Measurements from ENCODE around the gene PPP2R3C. TPM values are rescaled to one million over a fixed set of nuclear protein-coding genes. Genes with fewer than 3 reads are reported as not detected.

Gene PPP2R3C
- total RNA-seq, 1 experiment from 2014 or later = 13.3 TPM

GRCh38 chr14:35158951-35159653 is 37.3 kb upstream of the PPP2R3C start:
- intact Hi-C loops (cut with micrococcal nuclease; ENCODE audit: unreplicated experiment) = no loop called here
- peak overlapping the region; percentile 57; the same call in 1 of the 2 replicates for H3K4me2 ChIP-seq
- H3K27me3 ChIP-seq (ENCODE audit: insufficient read depth, low read depth) = no peaks in the 10 kb centered on the region
- no peaks in the 10 kb centered on the region for H3K9me2 ChIP-seq (ENCODE audit: insufficient read depth)
- DNase-seq = no peak
- no peak overlapping the region for H2AFZ ChIP-seq
- H3K79me2 ChIP-seq (ENCODE audit: low read depth) = no peaks in the 10 kb centered on the region
- ChIA-PET CTCF (no interaction called here), POLR2A (ENCODE audit: unreplicated experiment) (interaction anchor here (0.6 to 0.7 kb wide), 2 partner anchors 37 to 100 kb away, joined by 3 to 6 read pairs; partner anchors contain the start of gene PPP2R3C)
- H3K36me3 ChIP-seq (ENCODE audit: low read depth) = no peaks in the 10 kb centered on the region
- H3K4me3 ChIP-seq = no peak overlapping the region
- H3K9me3 ChIP-seq (ENCODE audit: insufficient read depth, low read depth) = no peaks in the 10 kb centered on the region
- peak overlapping the region; percentile 65 for H3K27ac ChIP-seq
- H3F3A ChIP-seq (ENCODE audit: insufficient read depth, low read depth) = peaks cover 6% of the 10 kb centered on the region
- H3K4me1 ChIP-seq (replicated peaks; ENCODE audit: insufficient read depth) = peaks cover 15% of the 10 kb centered on the region
- BruUV-seq (replicated peaks) = no TSS peak
- TF ChIP-seq EZH2 (IDR thresholded peaks at IDR 0.05; ENCODE audit: low read depth) (no peak), CTCF (conservative IDR thresholded peaks at IDR 0.05) (no peak)
- H4K20me1 ChIP-seq (ENCODE audit: insufficient read depth) = no peaks in the 10 kb centered on the region

- no peak overlapping the region for H3K27ac ChIP-seq
- H3K9me3 ChIP-seq (ENCODE audit: insufficient read depth, low read depth) = no peaks in the 10 kb centered on the region
- no peaks in the 10 kb centered on the region for H3K36me3 ChIP-seq (ENCODE audit: low read depth)
- no peak overlapping the region for H3K4me2 ChIP-seq
- H3K79me2 ChIP-seq (ENCODE audit: low read depth) = no peaks in the 10 kb centered on the region
- no TSS peak for BruUV-seq (replicated peaks)
- intact Hi-C loops (cut with micrococcal nuclease; ENCODE audit: unreplicated experiment) = no loop called here
- no peak for TF ChIP-seq EZH2 (IDR thresholded peaks at IDR 0.05; ENCODE audit: low read depth)
- no peaks in the 10 kb centered on the region for H3K27me3 ChIP-seq (ENCODE audit: insufficient read depth, low read depth)
- H3F3A ChIP-seq (ENCODE audit: insufficient read depth, low read depth) = peaks cover 6% of the 10 kb centered on the region
- H4K20me1 ChIP-seq (ENCODE audit: insufficient read depth) = no peaks in the 10 kb centered on the region
- DNase-seq = no peak
- no peaks in the 10 kb centered on the region for H3K9me2 ChIP-seq (ENCODE audit: insufficient read depth)
- ChIA-PET POLR2A (ENCODE audit: unreplicated experiment) (interaction anchor here (0.7 kb wide), 1 partner anchor 37 kb away, joined by 3 read pairs; the partner anchor contains the start of gene PPP2R3C), CTCF (no interaction called here)
- no peak overlapping the region for H3K4me3 ChIP-seq
- H3K4me1 ChIP-seq (replicated peaks; ENCODE audit: insufficient read depth) = peaks cover 15% of the 10 kb centered on the region
- no peak overlapping the region for H2AFZ ChIP-seq
Observed at GRCh38 chr14:35158491-35158890, 36.7 kb upstream of the PPP2R3C start.

- peaks cover 6% of the 10 kb centered on the region for H3F3A ChIP-seq (ENCODE audit: insufficient read depth, low read depth)
- ChIA-PET CTCF (interaction anchor here (0.5 to 0.6 kb wide), 2 partner anchors 104 to 270 kb away, joined by 3 to 5 read pairs; no protein-coding TSS in a partner anchor), POLR2A (ENCODE audit: unreplicated experiment) (interaction anchor here (0.7 kb wide), 1 partner anchor 214 kb away, joined by 3 read pairs; no protein-coding TSS in a partner anchor)
- TF ChIP-seq EZH2 (IDR thresholded peaks at IDR 0.05; ENCODE audit: low read depth) (no peak), CTCF (conservative IDR thresholded peaks at IDR 0.05) (no peak)
- no peak overlapping the region for H2AFZ ChIP-seq
- intact Hi-C loops (cut with micrococcal nuclease; ENCODE audit: unreplicated experiment) = no loop called here
- no TSS peak for BruUV-seq (replicated peaks)
- H4K20me1 ChIP-seq (ENCODE audit: insufficient read depth) = no peaks in the 10 kb centered on the region
- H3K27me3 ChIP-seq (ENCODE audit: insufficient read depth, low read depth) = no peaks in the 10 kb centered on the region
- H3K4me1 ChIP-seq (replicated peaks; ENCODE audit: insufficient read depth) = peaks cover 15% of the 10 kb centered on the region
- no peaks in the 10 kb centered on the region for H3K36me3 ChIP-seq (ENCODE audit: low read depth)
- H3K4me2 ChIP-seq = no peak overlapping the region
- DNase-seq = no peak
- H3K9me2 ChIP-seq (ENCODE audit: insufficient read depth) = no peaks in the 10 kb centered on the region
- no peak overlapping the region for H3K4me3 ChIP-seq
- no peaks in the 10 kb centered on the region for H3K9me3 ChIP-seq (ENCODE audit: insufficient read depth, low read depth)
- H3K27ac ChIP-seq = no peak overlapping the region
- H3K79me2 ChIP-seq (ENCODE audit: low read depth) = no peaks in the 10 kb centered on the region
Observed at GRCh38 chr14:35155962-35156361, 34.2 kb upstream of the PPP2R3C start.

All from PC-9 (cell line).